GM06990 (cell line): ENCODE data around the gene COL17A1.

Experiments
- DNase-seq: peaks from one replicate; pipeline ENCODE4 v3.0.0-alpha.2; 2011; ENCODE audit not compliant: insufficient read length; ENCODE audit errors: extremely low read depth
- H3K27me3 ChIP-seq: replicated peaks from 2 replicates; pipeline ENCODE4 v1.6.0; 2011; ENCODE audit warnings: low read length; ENCODE audit not compliant: control insufficient read depth, insufficient read depth
- H3K36me3 ChIP-seq: 2 replicates; pipeline ENCODE4 v1.5.1; 2011; ENCODE audit warnings: low read length; ENCODE audit not compliant: control insufficient read depth, insufficient read depth
- H3K4me3 ChIP-seq: replicated peaks from 2 replicates; pipeline ENCODE4 v1.5.1; 2011; ENCODE audit warnings: low read depth, mild to moderate bottlenecking, control low read depth, low read length
- TF ChIP-seq, protein P1 (sequence below): IDR thresholded peaks from 2 replicates; pipeline ENCODE4 v1.5.1; 2011; ENCODE audit warnings: low read length, control low read depth, mild to moderate bottlenecking, inconsistent platforms; ENCODE audit not compliant: insufficient read depth, poor library complexity, severe bottlenecking

Gene COL17A1

DNA sequence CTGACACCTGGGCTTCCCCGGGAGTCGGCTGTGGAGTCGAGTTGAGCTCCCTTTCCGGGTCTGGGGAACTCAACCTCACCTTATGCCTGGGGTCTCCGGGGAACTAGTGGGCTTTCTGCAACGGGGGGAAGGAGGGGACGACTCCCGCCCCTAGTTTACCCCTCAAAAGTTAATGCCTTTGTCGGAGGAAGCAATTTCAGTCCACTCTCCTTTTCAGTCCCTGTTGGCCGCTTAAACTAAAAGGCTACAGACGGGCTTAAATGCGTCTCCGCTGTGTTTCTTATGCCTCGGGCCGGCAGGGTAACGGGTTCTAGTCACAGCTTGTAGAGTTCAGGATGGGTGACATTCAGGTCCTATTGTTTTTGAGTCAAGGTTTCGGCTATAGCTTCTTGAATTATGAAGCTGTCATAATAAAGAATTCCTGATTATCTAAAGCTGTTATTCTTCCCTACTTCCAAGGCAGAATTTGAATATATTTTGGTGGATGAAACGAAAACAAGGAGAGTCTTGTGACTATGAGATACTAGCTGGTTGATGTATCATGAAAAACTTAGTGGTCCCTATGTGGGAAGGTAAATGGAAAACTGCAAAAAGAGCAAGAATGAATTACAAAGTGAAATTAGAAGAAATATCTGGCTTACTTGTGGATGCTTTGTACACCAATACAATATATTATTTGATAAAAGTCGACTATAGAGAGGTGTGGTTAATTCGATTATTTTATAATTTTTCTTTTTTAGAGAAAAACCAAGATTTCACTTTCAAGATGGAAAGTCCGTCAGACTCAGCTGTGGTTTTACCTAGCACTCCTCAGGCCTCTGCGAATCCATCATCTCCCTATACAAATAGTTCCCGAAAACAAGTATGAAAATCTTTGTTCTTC lies 36.8 kb upstream of the COL17A1 start:
- TF ChIP-seq, protein P1, sequence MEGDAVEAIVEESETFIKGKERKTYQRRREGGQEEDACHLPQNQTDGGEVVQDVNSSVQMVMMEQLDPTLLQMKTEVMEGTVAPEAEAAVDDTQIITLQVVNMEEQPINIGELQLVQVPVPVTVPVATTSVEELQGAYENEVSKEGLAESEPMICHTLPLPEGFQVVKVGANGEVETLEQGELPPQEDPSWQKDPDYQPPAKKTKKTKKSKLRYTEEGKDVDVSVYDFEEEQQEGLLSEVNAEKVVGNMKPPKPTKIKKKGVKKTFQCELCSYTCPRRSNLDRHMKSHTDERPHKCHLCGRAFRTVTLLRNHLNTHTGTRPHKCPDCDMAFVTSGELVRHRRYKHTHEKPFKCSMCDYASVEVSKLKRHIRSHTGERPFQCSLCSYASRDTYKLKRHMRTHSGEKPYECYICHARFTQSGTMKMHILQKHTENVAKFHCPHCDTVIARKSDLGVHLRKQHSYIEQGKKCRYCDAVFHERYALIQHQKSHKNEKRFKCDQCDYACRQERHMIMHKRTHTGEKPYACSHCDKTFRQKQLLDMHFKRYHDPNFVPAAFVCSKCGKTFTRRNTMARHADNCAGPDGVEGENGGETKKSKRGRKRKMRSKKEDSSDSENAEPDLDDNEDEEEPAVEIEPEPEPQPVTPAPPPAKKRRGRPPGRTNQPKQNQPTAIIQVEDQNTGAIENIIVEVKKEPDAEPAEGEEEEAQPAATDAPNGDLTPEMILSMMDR: no peak
- Histone ChIP-seq H3K27me3 (no peaks in the 10 kb centered on the region), H3K4me3 (peak overlapping the region; percentile 90), H3K36me3 (no peaks in the 10 kb centered on the region)
- DNase-seq: no peak

DNA sequence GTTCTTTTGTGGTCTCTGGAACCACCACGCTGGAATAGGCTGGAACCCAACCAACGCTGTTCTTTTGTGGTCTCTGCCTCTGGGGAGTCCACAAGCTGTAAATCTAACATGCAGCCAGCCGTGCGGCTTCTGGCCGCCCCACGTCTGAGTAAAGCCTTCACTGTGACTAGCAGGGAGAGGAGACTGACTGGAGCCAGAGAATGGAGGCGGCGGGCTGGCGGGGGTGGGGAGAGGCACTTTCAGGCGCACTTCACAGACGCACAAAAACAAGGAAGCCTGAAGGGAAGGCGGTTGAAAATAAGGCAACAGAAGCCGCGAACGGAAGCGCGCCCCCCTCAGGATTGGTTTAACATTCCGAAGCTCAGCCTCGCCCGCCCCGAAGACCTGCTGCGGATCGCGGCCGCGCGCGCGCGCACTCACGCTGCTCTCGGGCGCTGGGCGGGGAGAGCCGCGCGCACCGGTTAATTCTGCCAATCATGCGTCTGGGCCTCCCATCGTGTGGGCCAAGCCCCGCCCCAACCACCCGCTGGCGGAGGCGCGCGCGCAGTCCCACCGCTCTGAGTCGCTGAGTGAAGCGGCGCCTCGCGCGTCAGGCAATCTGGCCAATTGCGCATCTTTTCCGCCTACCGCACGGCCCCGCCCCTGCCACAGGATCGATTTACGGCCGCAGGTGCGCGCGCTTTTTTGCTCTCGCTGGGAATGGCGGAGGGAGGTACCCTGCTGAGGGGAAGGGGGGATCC lies 36.0 kb upstream of the COL17A1 start, which contains the start of gene SFR1:
SFR1 (plus strand) TSS at position 687 of the 740 bp plus-strand sequence; CDS start at position 700, 13 bp downstream.
- Histone ChIP-seq H3K27me3 (no peaks in the 10 kb centered on the region), H3K4me3 (peak within 1 kb of the TSS; percentile 90), H3K36me3 (no peaks in the 10 kb centered on the region)
- TF ChIP-seq, protein P1: peak; percentile 52
- DNase-seq: peak; percentile 100

DNA sequence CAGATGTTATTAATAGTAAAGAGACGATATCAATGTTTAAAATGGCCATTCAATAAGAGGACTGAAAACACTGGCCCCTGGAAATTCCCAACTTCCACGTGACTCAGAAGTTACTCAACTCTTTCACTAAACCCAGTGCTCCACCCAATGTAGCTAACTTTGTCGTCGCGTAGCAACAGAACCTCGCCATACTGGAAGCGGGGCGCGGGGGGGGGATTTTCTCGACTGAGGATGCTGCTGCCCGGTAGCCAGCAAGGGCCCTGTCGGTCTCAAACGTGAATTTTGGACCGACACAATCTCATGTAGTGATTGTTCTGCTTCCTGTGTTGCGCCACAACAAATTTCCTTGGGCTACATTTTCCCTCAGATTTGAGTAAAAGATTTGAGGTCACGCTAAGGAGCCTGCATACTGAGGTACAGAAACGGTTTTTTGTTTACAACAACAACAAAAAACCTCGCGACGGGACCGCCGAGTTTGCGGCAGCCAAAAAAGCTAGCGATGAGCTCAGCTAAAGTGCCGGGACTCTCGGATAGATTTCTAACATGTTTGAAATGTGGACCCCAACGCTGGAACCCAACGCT lies 35.3 kb upstream of the COL17A1 start:
- Histone ChIP-seq H3K4me3 (peak overlapping the region; percentile 71), H3K27me3 (no peaks in the 10 kb centered on the region), H3K36me3 (no peaks in the 10 kb centered on the region)
- TF ChIP-seq, protein P1: no peak
- peak; percentile 73 for DNase-seq

- TF ChIP-seq, protein P1: no peak
- no peak for DNase-seq
- Histone ChIP-seq H3K27me3 (no peaks in the 10 kb centered on the region), H3K4me3 (peak overlapping the region; percentile 71), H3K36me3 (no peaks in the 10 kb centered on the region)
Measured at GRCh38 chr10:104120512-104120902, 34.8 kb upstream of the COL17A1 start.

GRCh38 chr10:104119996-104120395 lies 34.3 kb upstream of the COL17A1 start:
- no peak for DNase-seq
- Histone ChIP-seq H3K4me3 (no peak overlapping the region), H3K36me3 (no peaks in the 10 kb centered on the region), H3K27me3 (no peaks in the 10 kb centered on the region)
- TF ChIP-seq, protein P1: no peak
